GM21360 (cell line): Measurements from ENCODE around the gene ABI2.

ENCODE experiments used
- ATAC-seq: cut with Tn5 transposase; IDR thresholded peaks from one replicate; pipeline ENCODE4 v1.9.1; 2021; ENCODE audit warnings: mild to moderate bottlenecking, moderate library complexity; ENCODE audit not compliant: unreplicated experiment

Gene ABI2

DNA sequence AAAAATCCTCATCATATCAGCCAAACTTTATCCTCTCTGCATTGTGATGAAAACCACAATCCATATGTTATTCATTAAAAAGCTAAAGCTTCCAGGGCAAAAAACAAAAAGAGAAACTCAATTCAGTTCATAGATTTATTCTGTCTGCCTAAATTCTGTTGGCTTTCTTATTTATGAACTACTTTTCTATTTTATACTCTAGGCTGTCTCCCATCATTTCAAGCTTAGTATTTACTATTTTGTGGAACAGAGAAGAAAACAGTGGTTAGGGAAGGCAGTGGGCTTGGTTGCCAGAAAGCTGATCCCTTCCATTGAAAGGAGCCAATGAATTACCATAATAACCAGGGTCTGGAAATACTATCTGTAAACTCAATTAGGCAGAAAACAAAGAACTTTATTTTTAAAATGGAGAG is 135.1 kb downstream of the ABI2 start:
- no peak for ATAC-seq

DNA sequence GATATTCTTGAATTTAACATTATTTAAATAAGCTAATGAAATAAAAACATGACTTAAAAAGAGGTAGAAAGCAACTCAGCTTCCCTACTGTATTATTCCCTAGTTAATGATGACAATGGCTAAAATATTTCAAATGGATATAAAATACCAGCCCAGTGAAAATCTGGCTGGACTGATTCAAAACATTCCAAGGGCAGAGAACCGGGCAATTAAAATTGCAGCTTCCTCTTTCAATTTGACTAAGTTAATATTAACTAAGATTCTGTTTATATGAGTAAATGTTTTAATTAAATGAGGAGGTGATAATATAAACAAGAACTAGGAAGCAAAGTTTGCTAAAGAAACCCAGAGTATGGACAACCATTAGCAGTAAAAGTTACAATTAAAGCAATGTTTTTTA is 141.4 kb downstream of the ABI2 start:
- no peak for ATAC-seq

GRCh38 chr2:203470371-203470770 is 142.2 kb downstream of the ABI2 start:
- ATAC-seq = no peak

- ATAC-seq = no peak
Measured at GRCh38 chr2:203471323-203471722, 143.1 kb downstream of the ABI2 start.

- ATAC-seq = no peak
Measured at GRCh38 chr2:203476881-203477280, 148.7 kb downstream of the ABI2 start.

GRCh38 chr2:203480623-203481022 is 152.4 kb downstream of the ABI2 start:
- no peak for ATAC-seq

DNA sequence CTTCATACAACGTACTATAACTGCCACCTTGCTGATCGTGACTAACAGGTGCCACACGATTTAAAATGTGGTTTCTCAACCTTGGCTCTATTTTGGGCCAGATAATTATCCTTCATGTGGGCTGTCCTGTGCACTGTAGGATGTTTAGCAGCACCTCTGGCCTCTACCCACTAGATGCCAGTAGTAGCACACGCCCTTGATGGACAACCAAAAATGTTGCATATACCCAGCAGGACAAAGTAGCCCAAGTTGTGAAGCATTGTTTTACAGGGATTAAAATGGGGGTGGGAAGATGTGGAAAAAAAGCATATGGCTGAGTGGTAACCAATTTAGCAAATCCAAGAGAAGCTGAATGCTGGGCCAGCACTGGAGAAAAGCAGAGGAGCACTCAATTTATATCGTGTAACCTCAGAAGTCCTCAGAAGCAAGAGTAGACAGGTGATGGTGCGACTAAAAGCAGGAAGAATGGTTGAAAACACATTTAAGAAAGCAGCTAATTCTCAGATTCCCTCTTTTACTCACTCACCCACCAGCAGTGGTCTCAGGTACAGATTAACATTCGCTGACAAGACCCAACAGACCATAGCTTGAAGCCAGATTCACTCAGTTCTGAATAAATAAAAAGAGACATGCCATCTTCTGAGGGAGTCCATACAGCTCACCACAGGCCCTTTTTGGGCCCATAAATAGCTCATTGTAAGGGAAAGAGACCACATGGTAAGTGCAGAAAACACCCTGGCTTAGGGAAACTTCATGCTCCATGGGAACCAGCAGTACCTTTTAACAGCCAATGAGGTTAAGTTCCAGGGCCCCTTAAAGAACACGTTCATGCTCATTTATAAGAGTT is 156.3 kb downstream of the ABI2 start:
- ATAC-seq = peak; percentile 63

- no peak for ATAC-seq
Measured at GRCh38 chr2:203489531-203489930, 161.3 kb downstream of the ABI2 start.

DNA sequence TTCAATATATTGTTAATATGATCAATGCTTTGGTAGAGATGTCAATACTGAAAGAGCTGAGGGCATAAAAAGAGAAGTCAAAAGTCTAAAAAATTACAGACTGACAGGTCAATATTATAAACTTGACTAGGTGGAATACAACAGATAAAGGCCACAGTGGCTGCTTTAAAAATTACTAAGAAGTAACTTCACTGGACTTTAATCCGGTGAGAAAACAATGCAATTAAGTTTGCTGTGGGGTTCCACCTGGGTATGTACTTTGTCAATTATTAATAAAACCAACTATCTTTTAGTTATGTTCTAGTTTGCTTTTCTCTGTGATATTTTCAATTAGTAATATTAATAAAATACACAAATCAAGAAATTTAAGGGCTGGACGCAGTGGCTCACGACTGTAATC is 162.2 kb downstream of the ABI2 start:
- no peak for ATAC-seq

- ATAC-seq = no peak
Measured at GRCh38 chr2:203492965-203493364, 164.8 kb downstream of the ABI2 start.
